Mesenchymal stem cell (in vitro differentiated cells and primary cell): ENCODE results near the gene SPTBN1.

Experiments used
- DNase-seq: peaks from one replicate; pipeline ENCODE4 v3.0.0-alpha.2; 2013
- H2AFZ ChIP-seq: one replicate; pipeline ENCODE4 v1.6.1; 2013; ENCODE audit warnings: low read depth, mild to moderate bottlenecking, control low read depth, inconsistent platforms, low read length, moderate library complexity
- H2AK5ac ChIP-seq: 2 replicates; pipeline ENCODE4 v1.6.1; 2013; ENCODE audit warnings: low read length, moderate library complexity, mild to moderate bottlenecking, inconsistent platforms; ENCODE audit not compliant: severe bottlenecking
- H2BK120ac ChIP-seq: one replicate; pipeline ENCODE4 v1.6.1; 2013; ENCODE audit warnings: low read depth, mild to moderate bottlenecking, inconsistent platforms, low read length, moderate library complexity
- H2BK12ac ChIP-seq, 2 experiments: one replicate each; pipeline ENCODE4 v1.6.1; 2013; ENCODE audit warnings: inconsistent platforms in 2 of 2, low read length in 2 of 2, mild to moderate bottlenecking in 2 of 2, moderate library complexity in 2 of 2, control low read depth in 1 of 2
- H2BK15ac ChIP-seq: one replicate; pipeline ENCODE4 v1.6.1; 2013; ENCODE audit warnings: mild to moderate bottlenecking, low read depth, inconsistent platforms; ENCODE audit not compliant: poor library complexity, severe bottlenecking
- H2BK5ac ChIP-seq: 2 replicates; pipeline ENCODE4 v1.6.1; 2013; ENCODE audit warnings: low read depth, mild to moderate bottlenecking, low read length, control low read depth, inconsistent platforms; ENCODE audit not compliant: poor library complexity, severe bottlenecking
- H3K14ac ChIP-seq, 2 experiments: one replicate each; pipeline ENCODE4 v1.6.1; 2013; ENCODE audit warnings: inconsistent platforms in 2 of 2, low read length in 2 of 2, control low read depth in 1 of 2, mild to moderate bottlenecking in 1 of 2, moderate library complexity in 1 of 2
- H3K18ac ChIP-seq, 2 experiments: one replicate each; pipeline ENCODE4 v1.6.1; 2013; ENCODE audit warnings: inconsistent platforms in 2 of 2, low read length in 2 of 2, control low read depth in 1 of 2, low read depth in 1 of 2, mild to moderate bottlenecking in 1 of 2
- H3K23ac ChIP-seq, 2 experiments: one replicate each; pipeline ENCODE4 v1.6.1; 2013; ENCODE audit warnings: inconsistent platforms in 2 of 2, low read length in 2 of 2, mild to moderate bottlenecking in 2 of 2, moderate library complexity in 2 of 2, control low read depth in 1 of 2
- H3K27ac ChIP-seq: 2 replicates; pipeline ENCODE4 v1.5.1; 2013; ENCODE audit warnings: mild to moderate bottlenecking, moderate library complexity, low read length, control low read depth, inconsistent platforms; ENCODE audit not compliant: poor library complexity, severe bottlenecking
- H3K27me3 ChIP-seq, 2 experiments: 2 replicates each; pipeline versions ENCODE4 v1.6.1 to v1.7.0; 2013; ENCODE audit warnings: low read length in 2 of 2, mild to moderate bottlenecking in 2 of 2, moderate library complexity in 2 of 2, control low read depth in 1 of 2, inconsistent platforms in 1 of 2; ENCODE audit not compliant: control insufficient read depth in 1 of 2, insufficient read depth in 1 of 2
- H3K36me3 ChIP-seq, 2 experiments: 2 replicates each; pipeline versions ENCODE4 v1.6.1 to v1.7.0; 2013; ENCODE audit warnings: low read length in 2 of 2, control low read depth in 1 of 2, inconsistent platforms in 1 of 2, low read depth in 1 of 2, mild to moderate bottlenecking in 1 of 2; ENCODE audit not compliant: insufficient read depth in 2 of 2, control insufficient read depth in 1 of 2
- H3K4ac ChIP-seq, 2 experiments: one replicate each; pipeline ENCODE4 v1.6.1; 2013; ENCODE audit warnings: inconsistent platforms in 2 of 2, low read length in 2 of 2, mild to moderate bottlenecking in 2 of 2, moderate library complexity in 2 of 2, control low read depth in 1 of 2, low read depth in 1 of 2
- H3K4me1 ChIP-seq: 2 replicates; pipeline ENCODE4 v1.6.1; 2013; ENCODE audit warnings: low read depth, low read length, control low read depth; ENCODE audit not compliant: control insufficient read depth, insufficient read depth
- H3K4me2 ChIP-seq: 2 replicates; pipeline ENCODE4 v1.6.1; 2013; ENCODE audit warnings: low read length, mild to moderate bottlenecking, inconsistent platforms; ENCODE audit not compliant: poor library complexity, severe bottlenecking
- H3K4me3 ChIP-seq, 2 experiments: 2 replicates each; pipeline versions ENCODE4 v1.5.1 to v1.7.0; 2013; ENCODE audit warnings: low read length in 2 of 2, mild to moderate bottlenecking in 2 of 2, control low read depth in 1 of 2, low read depth in 1 of 2; ENCODE audit not compliant: insufficient read depth in 1 of 2
- H3K79me1 ChIP-seq: replicated peaks from 2 replicates; pipeline ENCODE4 v1.6.1; 2013; ENCODE audit warnings: mild to moderate bottlenecking, control low read depth, low read length, inconsistent platforms; ENCODE audit not compliant: poor library complexity, severe bottlenecking
- H3K9ac ChIP-seq: 2 replicates; pipeline ENCODE4 v1.7.0; 2013; ENCODE audit warnings: mild to moderate bottlenecking, low read length, moderate library complexity
- H3K9me3 ChIP-seq: 2 replicates; pipeline ENCODE4 v1.7.0; 2013; ENCODE audit warnings: mild to moderate bottlenecking, low read length; ENCODE audit not compliant: control insufficient read depth
- H4K8ac ChIP-seq: one replicate; pipeline ENCODE4 v1.6.1; 2013; ENCODE audit warnings: inconsistent platforms, mild to moderate bottlenecking, low read length, moderate library complexity
- H4K91ac ChIP-seq: one replicate; pipeline ENCODE4 v1.6.1; 2013; ENCODE audit warnings: mild to moderate bottlenecking, low read length, inconsistent platforms
- WGBS: methylation state at CpG from one replicate; pipeline ENCODE4 v1.1.7; 2013; ENCODE audit warnings: mixed read lengths; 5-methylcytosine and 5-hydroxymethylcytosine counted together

Gene SPTBN1

GRCh38 chr2:54680397-54681041 is 224.4 kb downstream of the SPTBN1 start:
- H3K14ac ChIP-seq = peak overlapping the region in 1 of 2 experiments; percentile 84
- no peaks in the 10 kb centered on the region for H3K9me3 ChIP-seq
- H2BK15ac ChIP-seq = no peak overlapping the region
- no peak overlapping the region for H3K4ac ChIP-seq
- no peak overlapping the region for H3K9ac ChIP-seq
- no peak overlapping the region for H3K27ac ChIP-seq
- H3K4me2 ChIP-seq = no peak overlapping the region
- H3K27me3 ChIP-seq = no peaks in the 10 kb centered on the region
- no peak overlapping the region for H3K23ac ChIP-seq
- peak overlapping the region in 1 of 2 experiments; percentile 83 for H3K18ac ChIP-seq
- H3K4me3 ChIP-seq = peak overlapping the region in 1 of 2 experiments; percentile 16
- H3K4me1 ChIP-seq = peaks cover 7% of the 10 kb centered on the region
- no peak overlapping the region for H2AK5ac ChIP-seq
- no peak overlapping the region for H2BK120ac ChIP-seq
- H2BK12ac ChIP-seq = peak overlapping the region in 1 of 2 experiments; percentile 19
- no peaks in the 10 kb centered on the region for H3K79me1 ChIP-seq
- H4K8ac ChIP-seq = no peak overlapping the region
- WGBS = 80% methylated on average over 6 of the region's 6 CpGs
- H3K36me3 ChIP-seq = no peaks in the 10 kb centered on the region
- H2BK5ac ChIP-seq = no peak overlapping the region
- no peak overlapping the region for H2AFZ ChIP-seq
- no peak overlapping the region for H4K91ac ChIP-seq
- no peak for DNase-seq

DNA sequence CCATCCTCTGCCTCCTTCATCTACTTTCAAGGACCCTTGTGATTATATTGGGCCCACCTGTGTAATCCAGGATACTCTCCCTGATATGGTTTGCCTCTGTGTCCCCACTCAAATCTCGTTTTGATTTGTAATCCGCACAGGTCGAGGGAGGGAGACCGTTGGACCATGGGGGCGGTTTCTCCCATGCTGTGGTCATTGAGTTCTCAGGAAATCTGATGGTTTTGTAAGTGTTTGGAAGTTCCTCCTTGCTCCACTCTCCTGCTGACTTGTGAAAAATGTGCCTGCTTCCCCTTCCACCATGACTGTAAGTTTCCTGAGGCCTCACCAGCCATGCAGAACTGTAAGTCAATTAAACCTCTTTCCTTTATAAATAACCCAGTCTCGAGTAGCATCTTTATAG is 225.3 kb downstream of the SPTBN1 start:
- Histone ChIP-seq H3K4ac (no peak overlapping the region), H3K27me3 (no peaks in the 10 kb centered on the region), H3K23ac (no peak overlapping the region), H3K4me1 (peaks cover 5% of the 10 kb centered on the region), H4K91ac (no peak overlapping the region), H3K27ac (no peak overlapping the region), H3K36me3 (no peaks in the 10 kb centered on the region), H2BK120ac (no peak overlapping the region), H2BK5ac (no peak overlapping the region), H3K4me3 (no peak overlapping the region), H3K9me3 (no peaks in the 10 kb centered on the region), H4K8ac (no peak overlapping the region), H3K79me1 (no peaks in the 10 kb centered on the region), H2AK5ac (no peak overlapping the region), H2BK15ac (no peak overlapping the region), H3K4me2 (no peak overlapping the region), H3K14ac (no peak overlapping the region), H2AFZ (no peak overlapping the region), H2BK12ac (no peak overlapping the region), H3K9ac (no peak overlapping the region), H3K18ac (no peak overlapping the region)
- 86% methylated on average over 2 of the region's 6 CpGs for WGBS
- no peak for DNase-seq

DNA sequence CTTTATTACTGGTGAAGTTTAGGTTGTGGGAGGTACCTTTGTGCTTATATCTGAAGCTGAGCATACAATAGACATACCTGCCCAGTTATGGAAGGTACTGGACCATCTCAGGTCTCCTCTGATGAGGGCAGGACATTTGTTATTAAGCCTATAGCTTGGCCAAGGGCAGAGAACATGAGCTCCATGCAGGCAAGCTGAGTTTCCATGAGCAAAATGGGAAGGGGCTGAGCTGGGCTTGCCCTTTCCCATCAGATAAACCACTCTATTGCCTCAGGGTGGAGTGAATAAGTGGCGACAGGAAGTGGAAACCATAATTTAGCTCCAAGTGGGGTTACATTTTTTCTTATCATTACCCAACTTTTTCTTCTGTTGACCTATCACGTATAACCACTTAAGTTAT is 227.5 kb downstream of the SPTBN1 start:
- H2BK5ac ChIP-seq = no peak overlapping the region
- no peak overlapping the region for H2AFZ ChIP-seq
- no peak overlapping the region for H2BK120ac ChIP-seq
- H3K27me3 ChIP-seq = peaks cover 0 to 6% of the 10 kb centered on the region in 2 experiments
- H3K4ac ChIP-seq = no peak overlapping the region
- no peak for DNase-seq
- no peak overlapping the region for H3K4me3 ChIP-seq
- no peak overlapping the region for H3K27ac ChIP-seq
- H2AK5ac ChIP-seq = no peak overlapping the region
- H3K18ac ChIP-seq = no peak overlapping the region
- no peak overlapping the region for H4K8ac ChIP-seq
- H4K91ac ChIP-seq = no peak overlapping the region
- no peaks in the 10 kb centered on the region for H3K79me1 ChIP-seq
- H3K4me1 ChIP-seq = peaks cover 3% of the 10 kb centered on the region
- WGBS = no CpG with 5 or more reads among the region's 2 CpGs
- no peak overlapping the region for H3K4me2 ChIP-seq
- no peak overlapping the region for H2BK12ac ChIP-seq
- H3K36me3 ChIP-seq = no peaks in the 10 kb centered on the region
- H3K9ac ChIP-seq = no peak overlapping the region
- H3K23ac ChIP-seq = no peak overlapping the region
- H3K9me3 ChIP-seq = no peaks in the 10 kb centered on the region
- H3K14ac ChIP-seq = no peak overlapping the region
- H2BK15ac ChIP-seq = no peak overlapping the region

DNA sequence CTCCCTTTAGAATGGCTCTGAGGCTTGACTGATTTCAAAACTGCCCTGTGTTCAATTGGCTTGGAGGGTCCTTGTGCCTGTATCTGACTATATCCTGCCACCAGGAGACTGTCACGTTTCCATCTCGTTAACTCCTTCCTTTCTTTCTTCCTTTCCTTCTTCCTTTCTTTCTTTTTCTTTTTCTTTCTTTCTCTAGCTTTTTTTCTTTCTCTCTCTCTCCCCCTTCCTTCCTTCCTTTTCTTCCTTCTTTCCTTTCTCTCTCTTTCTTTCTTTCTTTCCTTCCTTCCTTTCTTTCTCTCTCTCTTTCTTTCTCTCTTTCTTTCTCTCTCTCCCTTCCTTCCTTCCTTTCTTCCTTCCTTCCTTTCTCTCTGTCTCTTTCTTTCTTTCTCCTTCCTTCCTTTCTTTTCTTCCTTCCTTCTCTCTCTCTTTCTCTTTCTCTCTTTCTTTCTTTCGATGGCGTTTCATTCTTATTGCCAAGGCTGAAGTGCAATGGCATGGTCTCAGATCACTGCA is 229.2 kb downstream of the SPTBN1 start:
- no peak overlapping the region for H3K4ac ChIP-seq
- H3K23ac ChIP-seq = no peak overlapping the region
- H3K36me3 ChIP-seq = no peaks in the 10 kb centered on the region
- H3K14ac ChIP-seq = no peak overlapping the region
- H3K9me3 ChIP-seq = no peaks in the 10 kb centered on the region
- peaks cover 3% of the 10 kb centered on the region for H3K4me1 ChIP-seq
- H3K27me3 ChIP-seq = peaks cover 0 to 6% of the 10 kb centered on the region in 2 experiments
- no peak overlapping the region for H2BK5ac ChIP-seq
- WGBS = 81% methylated on average over 4 of the region's 4 CpGs
- no peak overlapping the region for H2BK15ac ChIP-seq
- no peaks in the 10 kb centered on the region for H3K79me1 ChIP-seq
- H3K4me2 ChIP-seq = no peak overlapping the region
- H3K18ac ChIP-seq = no peak overlapping the region
- H2AK5ac ChIP-seq = no peak overlapping the region
- H2AFZ ChIP-seq = no peak overlapping the region
- no peak overlapping the region for H3K4me3 ChIP-seq
- no peak overlapping the region for H3K9ac ChIP-seq
- no peak overlapping the region for H2BK120ac ChIP-seq
- H4K8ac ChIP-seq = no peak overlapping the region
- no peak overlapping the region for H4K91ac ChIP-seq
- no peak overlapping the region for H2BK12ac ChIP-seq
- no peak for DNase-seq
- no peak overlapping the region for H3K27ac ChIP-seq
